ENCODE measurements around the gene IRGC.
"Not testable (repeated sequence)": the region's sequence is repeated elsewhere in the genome, so short reads cannot be mapped to it uniquely, and the experiment has no call there.

IRGC gene

DNA sequence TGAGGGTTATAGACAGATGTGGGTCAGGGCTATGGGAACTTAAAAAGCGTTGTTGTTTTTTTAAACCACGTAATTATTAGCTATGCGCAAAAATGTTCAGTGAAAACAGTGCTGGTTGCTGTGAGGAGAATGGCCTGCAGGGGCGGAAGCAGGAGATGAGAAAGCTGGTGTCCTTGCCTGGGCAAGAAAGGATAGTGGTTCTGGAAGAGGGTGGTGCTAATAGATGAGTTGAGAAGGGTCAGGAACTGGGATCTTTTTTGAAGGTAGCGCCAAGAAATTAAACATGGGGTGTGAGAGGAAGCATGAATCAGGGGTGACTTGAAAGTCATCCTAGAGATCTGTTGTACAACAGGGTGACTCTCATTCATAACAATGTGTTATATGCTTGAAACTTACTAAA is 43.6 kb downstream of the IRGC start:
- no peak for DNase-seq

DNA sequence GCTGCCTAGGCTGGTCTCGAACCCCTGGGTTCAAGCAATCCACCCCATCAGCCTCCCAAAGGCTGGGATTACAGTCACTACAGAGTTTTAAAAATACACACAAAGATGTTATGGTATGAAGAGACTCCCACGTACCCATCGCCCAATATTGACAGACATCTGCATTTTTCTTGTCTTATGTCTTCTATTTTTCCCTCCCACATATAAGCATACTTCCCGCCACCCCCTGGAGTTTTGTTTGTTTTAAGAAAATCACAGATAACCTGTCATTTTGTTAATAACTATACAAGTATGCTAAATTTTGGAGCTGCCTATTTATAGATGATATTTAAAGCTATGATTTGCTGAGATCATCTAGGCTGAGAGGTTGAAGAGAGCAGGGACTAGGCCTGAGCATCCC is 45.1 kb downstream of the IRGC start:
- no peak for DNase-seq

DNA sequence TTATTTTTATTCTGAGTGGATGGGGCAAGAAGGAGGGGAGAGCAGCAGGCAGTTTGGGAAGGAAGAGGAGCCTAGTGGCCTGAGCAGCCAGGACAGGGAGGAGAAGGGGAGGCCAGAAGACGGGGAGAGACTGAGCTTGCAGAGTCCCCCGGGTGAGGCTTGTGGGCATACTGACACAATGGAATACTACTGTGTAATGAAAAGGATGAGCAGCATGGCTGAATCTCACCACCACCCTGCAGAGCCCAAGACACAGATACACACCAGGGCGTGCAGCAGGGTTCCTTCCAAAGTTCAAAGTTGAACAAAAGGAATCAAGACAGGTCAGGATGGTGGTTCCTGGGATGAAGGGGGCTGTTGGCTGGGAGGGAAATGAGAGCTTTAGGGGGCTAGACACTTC is 46.9 kb downstream of the IRGC start:
- DNase-seq, result no peak

DNA sequence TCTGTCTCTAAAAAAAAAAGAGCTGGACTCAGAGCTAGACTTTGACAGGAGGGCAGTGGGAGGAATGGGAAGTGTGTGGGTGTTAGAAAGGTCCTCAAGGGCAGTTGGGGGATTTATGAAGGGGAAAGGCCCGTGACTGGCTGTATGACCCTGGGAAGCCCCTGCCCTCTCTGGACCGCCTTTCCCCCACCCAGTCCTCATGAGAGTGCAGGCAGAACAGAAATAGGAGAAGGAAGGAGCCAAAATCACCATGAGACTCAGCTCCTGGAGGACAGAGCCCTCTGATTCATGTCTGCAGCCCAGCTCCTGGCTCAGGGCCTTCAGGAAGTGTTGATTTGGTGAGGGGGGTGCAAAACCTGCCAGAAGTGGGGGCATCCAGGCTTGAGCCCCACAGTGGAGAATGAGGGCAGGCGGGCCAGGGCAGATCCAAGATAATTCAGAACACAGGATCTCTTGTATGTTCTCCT is 47.6 kb downstream of the IRGC start:
- no peak for DNase-seq

DNA sequence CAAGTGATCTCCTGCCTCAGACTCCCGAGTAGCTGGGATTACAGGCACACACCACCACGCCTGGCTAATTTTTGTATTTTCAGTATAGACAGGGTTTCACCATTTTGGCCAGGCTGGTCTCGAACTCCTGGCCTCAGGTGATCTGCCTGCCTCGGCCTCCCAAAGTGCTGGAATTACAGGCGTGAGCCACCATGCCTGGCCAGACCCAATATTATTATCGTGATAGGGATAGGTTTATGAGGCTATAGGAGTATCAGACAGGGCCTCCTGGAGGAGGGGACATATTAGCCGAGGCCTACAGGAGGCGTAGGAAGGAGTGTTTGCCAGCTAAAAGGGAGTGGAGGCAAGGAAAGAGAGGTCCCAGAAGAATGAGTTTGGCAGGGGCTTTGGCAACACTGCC is 48.8 kb downstream of the IRGC start:
- not testable (repeated sequence) for DNase-seq

DNA sequence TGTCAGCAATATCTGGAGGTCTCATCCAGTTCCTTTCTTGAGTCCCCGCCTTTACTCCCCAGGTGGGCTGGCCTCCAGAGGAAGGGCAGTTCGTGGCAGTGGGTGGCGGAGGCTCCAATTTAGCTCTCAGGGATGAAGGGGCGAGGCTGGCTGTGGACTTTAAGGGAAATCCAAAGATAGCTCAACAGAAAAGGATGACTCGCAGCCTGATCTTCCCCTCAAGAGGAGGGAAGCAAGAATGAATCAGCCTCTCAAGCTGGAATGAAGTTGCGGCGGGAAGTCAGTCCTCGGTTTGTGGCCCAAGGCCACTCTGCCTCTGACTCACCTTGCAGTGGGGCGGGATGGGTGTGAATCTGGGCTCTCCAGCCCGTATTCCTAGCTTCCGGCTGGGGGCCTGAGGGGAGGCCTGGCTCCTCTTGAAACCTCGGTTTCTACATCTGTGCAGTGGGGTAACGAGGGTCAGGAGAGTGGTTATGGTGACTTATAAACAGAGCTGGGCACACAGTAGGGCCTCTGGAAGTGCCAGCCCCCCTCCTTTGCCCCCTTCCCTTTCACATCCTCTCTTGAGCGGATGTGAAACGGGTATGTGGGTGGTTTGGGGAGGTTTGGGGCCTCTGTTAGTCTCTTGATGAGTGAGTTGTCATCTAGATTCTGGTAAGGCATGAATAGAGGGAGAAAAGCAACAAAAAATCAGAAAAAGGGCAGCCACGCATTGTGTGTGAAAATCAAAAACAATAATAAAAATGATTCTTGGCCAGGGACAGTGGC is 49.4 kb downstream of the IRGC start:
- no peak for DNase-seq

DNA sequence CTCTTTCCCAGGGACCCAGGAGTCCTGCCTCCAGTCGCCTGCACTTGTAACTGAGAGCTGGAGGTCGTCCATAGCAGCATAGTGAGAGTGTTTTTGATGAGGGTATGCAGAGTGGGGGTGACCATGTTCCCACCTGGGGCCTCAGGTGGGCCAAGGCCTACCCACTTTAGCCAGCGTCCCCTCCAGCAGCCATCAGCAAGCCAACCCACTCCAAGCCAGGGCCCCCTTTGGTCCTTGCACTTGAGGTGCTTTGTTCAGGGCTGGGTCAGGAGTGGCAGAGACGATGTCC is 50.8 kb downstream of the IRGC start:
- DNase-seq, result no peak

DNA sequence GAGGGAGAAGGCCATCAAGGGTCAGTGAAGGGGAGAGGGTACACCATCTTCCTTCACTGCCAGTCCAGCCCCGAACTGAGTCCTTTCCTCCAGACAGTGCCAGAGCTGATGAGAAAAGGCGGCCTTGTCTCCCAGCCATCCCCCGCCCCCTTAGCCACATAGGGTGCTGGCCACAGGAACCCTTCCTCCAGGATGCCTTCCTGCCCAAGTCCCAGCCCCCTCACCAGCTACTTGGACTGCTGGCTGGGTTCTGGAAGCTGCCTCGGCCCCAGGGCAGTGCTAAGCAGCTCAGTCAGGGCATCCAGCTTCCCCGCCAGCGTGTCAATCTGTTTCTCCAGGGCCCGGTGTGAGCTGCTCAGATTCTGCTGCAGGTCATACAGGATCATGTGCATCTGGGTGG is 51.4 kb downstream of the IRGC start:
- DNase-seq, result no peak

DNA sequence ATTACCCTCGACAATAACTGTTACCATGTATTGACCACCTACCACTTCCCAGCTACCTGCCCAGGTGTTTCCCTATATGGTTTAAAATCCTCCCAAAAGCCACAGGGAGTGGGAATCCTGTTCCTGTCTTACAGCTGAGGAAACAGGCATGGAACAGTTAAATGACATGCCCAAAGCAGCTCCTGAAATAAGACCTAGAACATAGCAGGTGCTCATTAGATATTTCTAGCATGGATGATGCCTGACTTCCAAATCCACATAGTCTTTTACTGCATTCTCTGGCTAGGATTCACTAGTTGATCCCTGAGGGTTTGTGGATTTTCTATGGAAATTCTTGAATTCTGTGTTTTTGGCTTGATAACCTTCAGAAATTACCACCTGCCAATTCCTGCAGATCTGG is 51.9 kb downstream of the IRGC start:
- no peak for DNase-seq

DNA sequence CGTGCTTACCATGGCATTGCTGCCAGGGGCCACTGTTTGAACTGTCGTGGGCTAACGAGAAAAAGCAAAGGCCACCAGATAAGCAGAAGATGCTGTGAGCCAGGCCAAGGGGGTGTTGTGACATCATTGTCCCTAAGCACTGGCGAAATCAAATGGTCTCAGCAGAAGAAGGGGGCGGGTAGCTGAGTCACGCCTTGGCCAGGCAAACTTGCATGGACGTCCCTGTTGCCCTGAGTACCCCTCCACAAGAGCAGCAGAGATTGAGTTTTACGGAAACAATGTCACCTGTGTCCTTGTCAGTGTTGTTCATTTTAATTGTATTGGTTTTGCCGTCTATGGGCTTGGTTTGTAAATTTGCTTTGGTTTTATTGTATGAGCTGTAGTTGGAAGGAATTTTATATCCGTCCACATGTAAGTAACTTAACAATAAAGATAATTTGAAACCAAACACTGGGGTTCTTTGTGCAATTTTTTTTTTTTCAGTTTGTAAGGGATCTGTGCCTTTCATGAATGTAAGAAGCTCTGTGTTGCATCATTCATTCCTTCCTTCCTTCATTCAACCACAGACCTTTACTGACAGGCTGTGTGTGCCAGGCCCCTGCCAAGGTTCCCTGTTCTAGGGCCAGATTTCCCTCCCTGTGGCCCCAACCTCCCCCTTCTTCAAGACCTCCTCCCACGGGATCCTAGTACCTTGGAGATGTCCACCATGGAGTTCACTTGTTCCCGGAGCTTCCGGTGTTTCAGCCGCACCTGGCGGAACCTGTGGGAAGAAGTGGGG is 52.6 kb downstream of the IRGC start:
- DNase-seq, result no peak

DNA sequence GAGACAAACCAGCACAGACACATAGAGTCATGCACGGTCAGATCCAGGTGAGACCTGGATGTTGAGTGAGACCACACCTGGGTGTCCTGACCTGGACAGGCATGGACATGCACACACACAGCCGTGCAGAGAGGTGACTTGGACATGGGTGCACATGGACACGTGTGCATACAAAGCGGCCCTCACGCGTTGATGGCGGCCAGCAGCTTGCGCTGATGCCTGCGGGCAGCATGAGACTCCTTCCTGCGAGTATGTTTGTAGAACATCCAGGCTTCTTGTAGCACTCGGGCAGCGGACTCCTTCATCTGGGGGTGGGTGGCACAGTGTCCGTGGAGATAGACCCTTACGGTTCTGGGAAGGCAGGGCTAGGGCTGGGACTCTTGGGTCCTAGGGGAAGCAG is 53.4 kb downstream of the IRGC start:
- DNase-seq, result no peak
